HK-2 (cell line): Measurements from ENCODE around the gene ROR1.

Experiments used
- DNase-seq: peaks from one replicate; pipeline ENCODE4 v3.0.0-alpha.2; 2018; ENCODE audit not compliant: unreplicated experiment

Gene ROR1

DNA sequence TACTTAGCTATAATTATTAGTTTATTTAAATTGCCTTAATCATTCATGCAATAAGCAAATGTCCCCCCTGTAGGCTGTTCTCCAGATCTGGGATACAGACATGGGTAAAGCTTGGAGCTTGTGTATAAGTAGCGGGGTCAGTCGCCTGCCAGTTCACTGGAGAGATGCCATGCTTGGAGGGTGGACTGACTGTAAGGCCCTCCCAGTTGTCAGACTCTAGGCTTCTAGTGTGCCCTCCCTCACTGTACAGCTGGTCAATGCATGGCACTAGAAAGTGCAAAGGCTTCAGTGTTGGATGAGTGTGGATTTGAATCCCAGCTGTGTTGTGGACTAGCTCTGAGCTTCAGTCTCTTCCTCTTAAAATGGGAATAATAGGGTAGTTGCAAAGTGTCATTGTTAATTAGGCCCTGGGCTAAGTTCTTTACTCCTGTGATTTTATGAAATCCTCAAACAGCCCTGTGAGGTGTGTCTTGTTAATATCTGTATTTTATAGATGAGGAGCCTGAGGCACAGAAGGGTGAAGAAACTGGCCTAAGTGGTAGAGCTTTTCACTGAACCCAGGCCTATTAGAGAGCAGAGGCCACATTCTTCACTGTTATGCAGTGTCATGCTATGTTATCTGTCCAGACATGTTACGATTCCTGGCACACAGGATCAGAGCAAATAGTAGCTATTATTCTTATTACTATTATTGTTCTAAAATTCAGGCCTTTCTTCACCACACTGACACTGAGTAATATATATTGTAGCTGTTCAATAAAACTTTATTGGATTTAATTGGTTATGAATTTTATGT is 85.9 kb downstream of the ROR1 start:
- no peak for DNase-seq

DNA sequence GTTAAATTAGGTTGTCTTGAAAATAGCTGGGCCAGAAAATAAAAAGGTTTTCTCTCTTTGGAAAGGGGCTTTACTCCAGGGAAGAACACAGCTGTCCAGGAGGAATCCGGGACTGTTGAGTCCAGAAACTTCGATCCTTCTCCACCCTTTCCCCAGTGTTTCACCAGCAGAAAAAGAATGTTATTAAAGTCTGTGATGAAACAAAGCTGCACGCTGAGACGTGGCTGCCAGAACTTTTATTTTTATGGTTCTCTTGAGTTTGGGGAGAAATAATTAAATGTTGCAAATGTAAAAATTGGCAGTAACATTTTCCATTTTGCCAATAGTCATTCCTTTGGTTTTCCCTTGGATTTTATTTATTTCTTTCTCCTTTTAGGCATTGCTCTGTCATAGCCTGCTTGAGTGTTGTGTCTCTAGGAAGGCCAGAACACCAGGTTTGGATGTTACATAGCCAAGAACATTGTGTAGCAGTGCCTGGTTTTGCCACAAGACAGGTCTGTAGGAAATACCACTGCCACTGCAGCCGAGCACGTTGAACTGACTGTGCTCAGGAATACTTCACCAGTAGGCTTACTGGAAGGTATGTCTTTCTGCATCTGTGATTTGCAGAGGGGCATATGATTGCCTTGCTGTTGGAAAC is 87.4 kb downstream of the ROR1 start:
- no peak for DNase-seq

DNA sequence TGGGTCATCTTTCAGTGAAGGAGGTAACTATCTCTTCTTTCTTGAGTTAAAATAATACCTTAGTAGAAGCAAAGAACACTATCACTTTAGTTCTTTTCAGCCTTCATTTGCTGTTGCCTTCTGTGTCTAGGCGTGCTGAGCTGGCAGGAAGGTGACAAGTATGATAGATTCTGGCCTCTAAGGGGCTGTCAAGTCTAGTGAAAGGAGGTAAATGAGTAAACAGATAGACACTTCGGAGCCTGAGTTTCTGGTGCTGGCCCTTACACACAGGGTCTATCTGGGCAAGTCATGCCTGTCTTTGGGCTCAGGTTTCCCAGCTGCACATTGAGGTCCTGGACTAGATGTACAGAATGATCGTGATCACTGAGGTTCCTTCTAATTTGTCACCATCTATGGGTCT is 89.3 kb downstream of the ROR1 start:
- no peak for DNase-seq

DNA sequence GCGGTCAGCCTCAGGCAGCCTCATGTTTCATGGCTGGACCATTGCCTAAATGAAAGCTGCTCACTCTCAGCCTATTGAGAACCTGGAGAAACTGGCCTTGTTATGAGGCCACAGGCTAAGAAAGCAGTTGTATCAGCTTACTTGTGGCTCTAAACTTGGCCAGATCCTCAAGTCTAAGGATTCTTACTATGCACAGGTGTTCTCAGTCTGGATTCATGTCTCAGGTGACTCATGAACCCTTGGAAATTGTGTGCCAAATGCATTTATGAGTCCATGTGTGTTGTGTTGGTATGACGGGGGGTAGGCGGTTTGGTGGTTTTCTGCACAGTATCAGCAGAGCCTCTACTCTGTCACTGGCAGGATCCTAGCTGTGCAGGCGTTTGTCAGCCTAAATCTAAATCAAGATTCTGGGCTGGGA is 90.4 kb downstream of the ROR1 start:
- DNase-seq = no peak

DNA sequence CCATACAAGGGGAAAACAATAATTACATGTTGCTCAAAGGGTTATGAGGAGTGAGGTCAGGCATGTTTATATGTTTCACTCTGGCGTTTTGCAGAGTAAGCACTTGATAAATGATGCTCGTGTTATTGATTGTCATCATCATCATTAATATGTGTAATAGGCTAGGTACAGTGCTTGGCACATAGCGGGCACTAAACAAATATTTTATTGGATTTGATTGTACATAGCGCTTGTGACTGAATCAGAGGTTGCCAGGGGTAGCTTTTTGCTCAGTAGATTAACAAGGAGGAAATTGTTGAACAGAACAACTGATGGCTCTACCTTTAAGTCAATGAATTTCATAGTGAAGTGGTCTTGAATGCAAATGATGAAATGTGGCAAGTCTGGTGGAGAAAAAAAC is 91.7 kb downstream of the ROR1 start:
- no peak for DNase-seq

DNA sequence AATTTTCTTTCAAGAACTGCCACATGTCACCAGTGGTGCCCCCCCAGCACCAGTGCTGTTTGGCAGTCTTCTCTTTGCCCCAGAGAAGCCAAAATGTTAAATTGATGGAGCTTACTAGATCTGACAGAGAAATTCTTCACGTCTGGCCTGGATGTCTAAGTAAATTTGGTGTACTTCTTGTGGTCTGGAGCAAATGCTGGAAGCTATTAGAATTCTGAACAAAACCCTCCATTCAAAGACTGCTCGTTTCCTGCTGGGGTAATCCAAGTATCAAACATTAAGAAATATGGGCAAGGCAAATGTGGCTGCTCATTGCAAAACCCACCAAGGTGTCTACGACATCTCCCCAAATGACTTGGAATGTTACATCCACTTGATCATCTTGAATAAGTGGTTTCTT is 92.3 kb downstream of the ROR1 start:
- no peak for DNase-seq

DNA sequence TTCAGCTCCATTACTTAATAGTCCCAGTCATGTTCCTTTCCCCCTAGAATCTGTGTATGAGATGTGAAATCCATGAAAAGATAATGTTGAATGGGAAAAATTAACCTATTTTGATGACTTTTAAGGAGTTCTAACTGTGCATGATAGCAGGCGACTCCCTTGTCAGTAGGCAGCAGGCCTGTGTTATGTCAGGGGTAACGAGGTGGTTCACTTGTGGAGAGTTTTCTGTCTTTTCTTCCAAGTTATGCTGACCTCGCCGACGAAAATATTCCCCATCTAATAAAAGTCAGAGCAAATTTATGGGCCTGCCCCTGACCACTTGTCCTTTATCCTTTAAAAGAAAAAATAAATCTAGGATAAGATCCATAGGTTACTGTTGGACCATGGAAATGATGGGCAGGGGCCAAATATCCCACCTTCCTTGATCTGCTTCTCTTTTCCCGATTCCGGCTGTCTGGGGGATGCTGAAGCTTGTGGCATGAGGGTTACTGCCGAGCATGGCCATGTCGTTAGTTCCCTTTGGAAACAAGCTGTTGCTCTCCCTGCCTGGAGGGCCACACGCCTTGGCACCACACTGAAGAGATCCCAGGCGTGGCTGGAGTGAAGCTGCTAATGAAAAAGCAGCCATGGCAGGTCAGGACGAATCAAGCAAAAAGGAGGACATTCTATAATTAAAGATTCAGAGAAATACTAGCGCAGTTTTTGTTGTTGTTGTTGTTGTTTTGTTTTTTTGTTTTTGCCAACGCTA is 93.8 kb downstream of the ROR1 start:
- DNase-seq = no peak

GRCh38 chr1:63868268-63868781 is 94.5 kb downstream of the ROR1 start:
- DNase-seq = peak; percentile 42

DNA sequence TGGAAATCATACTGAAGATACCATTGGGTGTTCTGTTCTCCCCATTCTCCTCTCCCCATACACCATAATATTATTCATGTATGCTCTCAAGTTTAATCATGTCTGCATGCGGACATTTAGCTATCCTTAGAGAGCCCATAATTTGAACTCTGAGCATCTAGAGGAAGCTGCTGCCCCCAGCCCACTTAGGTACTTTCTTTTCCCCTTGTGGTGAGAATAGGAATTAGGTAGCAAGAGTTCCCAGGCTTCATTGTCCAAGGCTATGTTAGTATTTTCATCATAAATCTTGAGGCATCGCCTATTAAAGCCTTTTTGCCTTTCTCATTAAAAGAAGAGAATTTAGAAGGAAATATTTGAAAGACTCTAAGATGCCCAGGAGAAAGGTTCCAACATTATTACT is 96.3 kb downstream of the ROR1 start:
- no peak for DNase-seq

DNA sequence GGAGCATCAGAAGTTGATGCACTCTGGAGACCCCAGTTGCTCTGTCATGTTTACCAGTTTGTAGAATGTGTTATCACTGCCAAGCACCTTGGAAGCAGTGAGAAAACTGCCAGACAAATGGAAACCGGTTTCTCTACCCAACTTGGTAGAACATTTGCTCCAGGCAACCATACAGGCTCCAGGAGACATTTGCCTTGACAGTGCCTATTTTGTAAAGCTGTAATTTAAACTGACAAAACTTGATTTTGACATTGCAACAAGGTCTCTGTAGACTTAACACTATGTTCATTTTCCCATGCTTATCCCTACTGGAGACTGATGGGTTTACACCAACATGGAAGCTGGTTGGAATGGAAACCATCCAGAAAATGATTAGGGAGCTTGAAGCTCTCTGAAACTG is 97.6 kb downstream of the ROR1 start:
- no peak for DNase-seq

DNA sequence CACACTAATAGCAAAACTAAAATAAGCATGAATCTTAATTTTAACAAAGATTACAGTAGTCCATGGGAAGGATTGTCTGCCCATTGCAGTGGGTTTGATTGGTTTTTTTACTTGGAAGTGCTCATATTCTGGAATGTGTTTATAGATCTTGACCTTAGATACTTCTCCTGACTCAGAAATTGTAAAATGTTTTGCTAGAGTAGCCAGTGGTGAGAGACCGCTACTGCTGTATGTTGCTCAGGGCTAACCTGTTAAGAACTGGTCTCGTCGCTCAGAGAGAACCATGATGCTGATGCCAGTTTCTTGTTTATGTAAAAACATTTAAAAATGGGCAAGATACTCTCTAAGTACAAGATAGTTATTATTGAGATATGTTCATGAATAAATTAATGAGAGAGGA is 99.9 kb downstream of the ROR1 start:
- DNase-seq = no peak

GRCh38 chr1:63874278-63874880 is 100.6 kb downstream of the ROR1 start:
- DNase-seq = no peak

GRCh38 chr1:63875636-63876035 is 101.8 kb downstream of the ROR1 start:
- no peak for DNase-seq

- DNase-seq = no peak
Measured at GRCh38 chr1:63877021-63877767, 103.4 kb downstream of the ROR1 start.

GRCh38 chr1:63877816-63878215 is 104.0 kb downstream of the ROR1 start:
- peak; percentile 33 for DNase-seq

DNA sequence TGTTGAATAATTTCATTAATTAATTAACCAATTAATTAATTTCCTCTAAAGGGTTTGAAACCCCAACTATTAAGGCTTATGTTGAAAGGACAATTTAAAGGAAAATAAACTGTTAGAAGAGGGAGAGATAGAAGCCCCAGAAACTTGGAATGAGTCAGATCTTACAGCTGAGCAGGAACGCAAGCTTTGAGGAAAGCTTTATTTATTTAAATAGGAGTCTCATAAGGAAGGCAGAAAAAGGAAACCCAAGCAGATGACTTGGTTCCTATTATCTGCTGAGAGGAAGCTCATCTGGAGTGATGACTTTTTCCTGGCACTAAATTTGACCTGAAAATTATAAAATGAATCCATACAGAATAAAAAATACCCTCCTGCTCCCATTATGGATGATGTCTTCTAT is 105.1 kb downstream of the ROR1 start:
- DNase-seq = no peak

DNA sequence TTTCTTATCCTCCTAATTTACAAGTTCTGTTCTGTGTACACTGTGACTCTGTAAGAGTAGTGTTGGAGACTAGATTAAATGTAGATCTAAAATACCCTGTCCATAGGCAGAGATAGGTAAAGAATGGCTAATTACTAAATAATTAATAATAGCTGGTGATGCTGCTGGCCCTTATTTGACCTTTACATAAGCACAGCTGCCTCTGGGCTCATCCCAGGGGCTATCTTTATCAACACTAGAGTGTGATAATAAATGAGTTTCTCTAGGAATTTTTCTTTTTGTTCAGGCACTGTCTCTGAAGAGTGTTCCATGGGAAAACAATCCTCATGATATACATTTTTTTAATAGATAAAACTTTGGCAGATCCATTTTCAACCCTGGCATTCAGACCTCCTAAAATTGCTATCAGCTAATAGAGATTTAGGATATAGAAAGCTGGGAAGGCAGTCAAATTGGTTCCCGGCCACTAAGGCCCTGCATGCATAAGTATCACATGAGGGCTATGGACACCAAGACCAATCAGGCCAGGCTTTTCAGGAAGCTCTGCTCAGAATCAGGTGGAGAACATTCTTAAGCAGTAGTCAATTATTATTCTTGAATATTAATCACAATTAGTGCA is 107.2 kb downstream of the ROR1 start:
- no peak for DNase-seq

- DNase-seq = no peak
Measured at GRCh38 chr1:63882048-63882704, 108.4 kb downstream of the ROR1 start.

- no peak for DNase-seq
Measured at GRCh38 chr1:63883494-63884235, 109.8 kb downstream of the ROR1 start.

DNA sequence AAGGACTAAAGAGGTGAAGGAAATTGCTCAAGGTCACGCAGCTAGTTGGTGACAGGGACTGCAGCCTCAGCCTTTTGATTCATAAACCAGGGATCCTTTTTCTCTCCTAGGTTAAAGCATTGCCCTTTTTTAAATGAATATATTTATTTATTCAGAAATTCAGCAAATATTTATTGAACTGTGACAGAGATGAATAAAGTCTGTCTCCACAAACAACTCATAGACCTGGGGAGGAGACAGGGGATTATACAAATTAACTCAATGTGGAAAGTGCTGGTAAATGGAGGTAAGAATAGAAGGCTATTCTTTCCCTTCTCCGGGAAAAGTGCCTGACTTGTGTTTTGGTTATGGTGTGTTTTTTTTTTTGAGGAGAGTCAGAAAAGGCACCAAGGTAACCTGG is 110.7 kb downstream of the ROR1 start:
- no peak for DNase-seq
